ENCODE measurements around the gene ARRDC3. TPM values are rescaled to one million over a fixed set of nuclear protein-coding genes. Genes with fewer than 3 reads are reported as not detected.

The ARRDC3 gene
- total and polyA plus RNA-seq, 2 donors (not counting 3 experiments of a cell fraction or from before 2014, with no cell fraction given), result 12.4 to 43.1 TPM

GRCh38 chr5:91378752-91379211, 4.3 kb downstream of the ARRDC3 start:
- peak overlapping the region; percentile 96 for H3K9ac ChIP-seq (replicated peaks; ENCODE audit: extremely low read depth, insufficient read depth, low read length)

More at GRCh38 chr5:91378752-91379211, 4.3 kb downstream of the ARRDC3 start:
- H3K4me3 ChIP-seq (replicated peaks in 1 of 3; ENCODE audit: insufficient read depth in 1 of 3, low read depth in 1 of 3, low read length in 3 of 3), result peak overlapping the region in 2 of 3 experiments; percentile 12 to 95
- peaks cover 0 to 20% of the 10 kb centered on the region in 2 experiments for H3K36me3 ChIP-seq (ENCODE audit: control insufficient read depth in 2 of 2, extremely low read depth in 1 of 2, insufficient read depth in 2 of 2, low read length in 2 of 2)
- H3K79me2 ChIP-seq (ENCODE audit: control insufficient read depth, insufficient read depth, low read length), result peaks cover 51% of the 10 kb centered on the region
- H3K4me2 ChIP-seq (ENCODE audit: insufficient read depth, low read length), result peak overlapping the region; percentile 95
- H3K9me1 ChIP-seq (replicated peaks; ENCODE audit: control insufficient read depth, extremely low read depth, insufficient read depth, low read length), result no peaks in the 10 kb centered on the region
- H3K27ac ChIP-seq (ENCODE audit: insufficient read depth, low read depth, low read length), result peak overlapping the region; percentile 96
- DNase-seq (ENCODE audit: low read depth, low spot score) (peak; percentile 44), FAIRE-seq (no peak)
- BruUV-seq (replicated peaks), result no TSS peak
- peaks cover 11% of the 10 kb centered on the region for H3K4me1 ChIP-seq (ENCODE audit: control insufficient read depth, extremely low read depth, insufficient read depth, low read length)
- ChIA-PET CTCF (interaction anchor here (1.0 to 1.3 kb wide), 6 partner anchors 8 to 447 kb away, joined by 3 to 7 read pairs (median 4); no protein-coding TSS in a partner anchor), POLR2A (no interaction called here)
- intact Hi-C loops (cut with micrococcal nuclease), result no loop called here
- no peaks in the 10 kb centered on the region for H3K27me3 ChIP-seq (ENCODE audit: control insufficient read depth in 2 of 2, insufficient read depth in 2 of 2, low read length in 2 of 2)
- H3K9me3 ChIP-seq (replicated peaks; ENCODE audit: control insufficient read depth, insufficient read depth, low read length), result no peaks in the 10 kb centered on the region
- TF ChIP-seq CTCF (IDR thresholded peaks at IDR 0.05; ENCODE audit: extremely low read depth in 1 of 2, insufficient read depth in 1 of 2, low read depth in 1 of 2, low read length in 2 of 2) (no peak), POLR2AphosphoS5 (IDR thresholded peaks at IDR 0.05; ENCODE audit: insufficient read depth, low read depth, low read length) (no peak), MAX (IDR thresholded peaks at IDR 0.05; ENCODE audit: insufficient read depth, insufficient read length) (no peak), GATA2 (IDR thresholded peaks at IDR 0.05; ENCODE audit: insufficient read depth, insufficient read length, low read depth, low read length) (no peak), EZH2 (IDR thresholded peaks at IDR 0.05; ENCODE audit: borderline replicate concordance, low read depth, low read length, severe bottlenecking) (no peak), JUN (IDR thresholded peaks at IDR 0.05; ENCODE audit: borderline replicate concordance, insufficient read depth, insufficient read length, low read depth) (no peak), FOS (IDR thresholded peaks at IDR 0.05; ENCODE audit: borderline replicate concordance, insufficient read depth, low read length) (no peak), MYC (IDR thresholded peaks at IDR 0.05; ENCODE audit: low read depth, low read length) (no peak), POLR2A (IDR thresholded peaks at IDR 0.05; ENCODE audit: low read depth, low read length) (no peak)
- H4K20me1 ChIP-seq (replicated peaks; ENCODE audit: control insufficient read depth, extremely low read depth, insufficient read depth, low read length), result no peaks in the 10 kb centered on the region
- dilution Hi-C loops (cut with MboI; ENCODE audit: extremely low pct_ligation_motif_present, low sequenced_read_pairs), result loop anchor here (25.0 kb wide), 1 partner anchor 441 kb away; no protein-coding TSS in a partner anchor
- H2AFZ ChIP-seq (ENCODE audit: low read depth, low read length), result no peak overlapping the region
